ENCODE measurements around the gene IMPA2. TPM values are rescaled to one million over a fixed set of nuclear protein-coding genes. Genes with fewer than 3 reads are reported as not detected.

The IMPA2 gene
- total and polyA plus RNA-seq, 2 of the 13 experiments (the other 11 are each of a cell fraction or from before 2014, with no cell fraction given): 37.8 to 71.8 TPM

- TF ChIP-seq ELK4 (CRISPR knock-in tag; IDR thresholded peaks at IDR 0.05; ENCODE audit: borderline replicate concordance) (no peak), TARDBP (CRISPR knock-in tag; IDR thresholded peaks at IDR 0.05) (peak; percentile 17; the same call in 1 of the 2 replicates), ARID5B (CRISPR knock-in tag; IDR thresholded peaks at IDR 0.05) (0 out of 2 replicates have a peak, but pooled peaks have one; percentile 13), MYC (CRISPR knock-in tag; IDR thresholded peaks at IDR 0.05; ENCODE audit: borderline replicate concordance) (0 out of 2 replicates have a peak, but pooled peaks have one; percentile 13), ZBTB1 (CRISPR knock-in tag; IDR thresholded peaks at IDR 0.05; ENCODE audit: borderline replicate concordance) (no peak), RARA (CRISPR knock-in tag; IDR thresholded peaks at IDR 0.05) (peak; percentile 47; the same call in 1 of the 2 replicates), NFYB (CRISPR knock-in tag; IDR thresholded peaks at IDR 0.05) (no peak), SALL1 (CRISPR knock-in tag; IDR thresholded peaks at IDR 0.05) (peak; percentile 15; the same call in 1 of the 2 replicates), NCOA2 (CRISPR knock-in tag; IDR thresholded peaks at IDR 0.05) (0 out of 2 replicates have a peak, but pooled peaks have one; percentile 17), EEA1 (CRISPR knock-in tag; IDR thresholded peaks at IDR 0.05; ENCODE audit: borderline replicate concordance) (no peak), ZNF577 (CRISPR knock-in tag; IDR thresholded peaks at IDR 0.05; ENCODE audit: borderline replicate concordance, low read depth) (no peak), POGK (CRISPR knock-in tag; conservative IDR thresholded peaks at IDR 0.05) (0 out of 2 replicates have a peak, but pooled peaks have one; percentile 10), THAP11 (CRISPR knock-in tag; IDR thresholded peaks at IDR 0.05) (peak; percentile 28; the same call in 1 of the 2 replicates), PHF21A (CRISPR knock-in tag; IDR thresholded peaks at IDR 0.05) (0 out of 2 replicates have a peak, but pooled peaks have one; percentile 55), RXRA (CRISPR knock-in tag; IDR thresholded peaks at IDR 0.05) (peak; percentile 63; the same call in 1 of the 2 replicates), DNMT3B (CRISPR knock-in tag; conservative IDR thresholded peaks at IDR 0.05) (no peak), MIER3 (CRISPR knock-in tag; IDR thresholded peaks at IDR 0.05; ENCODE audit: borderline replicate concordance) (0 out of 2 replicates have a peak, but pooled peaks have one; percentile 25), ZFP36 (IDR thresholded peaks at IDR 0.05; ENCODE audit: borderline replicate concordance, low read depth, low read length, partially characterized antibody) (no peak), ZNF564 (CRISPR knock-in tag; IDR thresholded peaks at IDR 0.05) (no peak), THRA (CRISPR knock-in tag; IDR thresholded peaks at IDR 0.05; ENCODE audit: borderline replicate concordance) (peak; percentile 83; the same call in 1 of the 2 replicates), AHR (CRISPR knock-in tag; IDR thresholded peaks at IDR 0.05) (no peak)
Observed at GRCh38 chr18:11983592-11983991, 2.3 kb downstream of the IMPA2 start (continued).

All from HepG2 (cell line).